Common myeloid progenitor, CD34-positive (primary cell): Measurements from ENCODE around the gene CUL2.
"Not testable (repeated sequence)": the region's sequence is repeated elsewhere in the genome, so short reads cannot be mapped to it uniquely, and the experiment has no call there.

Source experiments
- CTCF ChIA-PET: fragments of 350-600 bp; sonication (Branson Sonifier 250); formaldehyde crosslinking; loops from one replicate; lab custom pipeline; 2021; ENCODE audit warnings: antibody characterized with exemption; lab: Charles Lee
- POLR2A ChIA-PET: fragments of 350-600 bp; sonication (Branson Sonifier 250); formaldehyde crosslinking; loops from one replicate; lab custom pipeline; 2021; ENCODE audit warnings: antibody characterized with exemption; lab: Charles Lee
- DNase-seq, 3 donors: peaks; one replicate each; pipeline versions ENCODE4 v3.0.0 to v3.0.0-alpha.2; 2013
- H3K27ac ChIP-seq, 2 experiments: 1 replicate in 1 of 2; 2 replicates in 1 of 2; pipeline ENCODE4 v1.7.0; 2013; ENCODE audit warnings: inconsistent platforms in 2 of 2, low read length in 2 of 2, mild to moderate bottlenecking in 2 of 2, low read depth in 1 of 2, moderate library complexity in 1 of 2; ENCODE audit not compliant: severe bottlenecking in 2 of 2, insufficient read depth in 1 of 2, poor library complexity in 1 of 2
- H3K27me3 ChIP-seq, 5 experiments: replicated peaks in 2 of 5; 1 replicate in 3 of 5; 2 replicates in 2 of 5; pipeline versions ENCODE4 v1.6.1 to v1.7.0; 2013; ENCODE audit warnings: low read length in 4 of 5, mild to moderate bottlenecking in 2 of 5, moderate library complexity in 2 of 5, inconsistent platforms in 1 of 5; ENCODE audit not compliant: insufficient read depth in 5 of 5, control insufficient read depth in 4 of 5
- H3K36me3 ChIP-seq, 4 experiments: 1 replicate in 2 of 4; 2 replicates in 2 of 4; pipeline versions ENCODE4 v1.6.1 to v1.7.0; 2013; ENCODE audit warnings: low read length in 3 of 4, control low read depth in 1 of 4, mild to moderate bottlenecking in 1 of 4; ENCODE audit not compliant: control insufficient read depth in 4 of 4, insufficient read depth in 4 of 4
- H3K4me1 ChIP-seq, 4 experiments: 1 replicate in 3 of 4; 2 replicates in 1 of 4; pipeline versions ENCODE4 v1.6.1 to v1.7.1; 2013; ENCODE audit warnings: low read length in 3 of 4, mild to moderate bottlenecking in 3 of 4, control low read depth in 1 of 4, inconsistent platforms in 1 of 4, moderate library complexity in 1 of 4; ENCODE audit not compliant: control insufficient read depth in 4 of 4, insufficient read depth in 4 of 4; ENCODE audit errors: control extremely low read depth in 1 of 4
- H3K4me3 ChIP-seq, 7 experiments: 1 replicate in 4 of 7; 2 replicates in 3 of 7; pipeline versions ENCODE4 v1.5.1 to v1.7.0; 2013; ENCODE audit warnings: mild to moderate bottlenecking in 7 of 7, low read length in 6 of 7, moderate library complexity in 6 of 7, inconsistent platforms in 2 of 7, low read depth in 2 of 7, control low read depth in 1 of 7; ENCODE audit not compliant: insufficient read depth in 4 of 7, control insufficient read depth in 1 of 7; ENCODE audit errors: extremely low read depth in 1 of 7
- H3K9me3 ChIP-seq, 5 experiments: 1 replicate in 4 of 5; 2 replicates in 1 of 5; pipeline versions ENCODE4 v1.6.1 to v1.7.1; 2013; ENCODE audit warnings: low read length in 4 of 5, mild to moderate bottlenecking in 2 of 5, inconsistent platforms in 1 of 5, low read depth in 1 of 5, moderate library complexity in 1 of 5; ENCODE audit not compliant: control insufficient read depth in 4 of 5, insufficient read depth in 2 of 5; ENCODE audit errors: control extremely low read depth in 1 of 5
- WGBS: methylation state at CpG from one replicate; pipeline ENCODE4 v1.1.5; 2013; ENCODE audit not compliant: insufficient coverage; 5-methylcytosine and 5-hydroxymethylcytosine counted together

CUL2 gene

GRCh38 chr10:35046074-35046473 is 44.1 kb downstream of the CUL2 start:
- Histone ChIP-seq H3K9me3 (no peaks in the 10 kb centered on the region), H3K4me1 (peaks cover 0 to 6% (median 0%) of the 10 kb centered on the region in 4 experiments), H3K27me3 (no peaks in the 10 kb centered on the region), H3K36me3 (peaks cover 10 to 43% (median 27%) of the 10 kb centered on the region in 4 experiments), H3K27ac (no peak overlapping the region), H3K4me3 (no peak overlapping the region)
- ChIA-PET POLR2A (no interaction called here), CTCF (interaction anchor here (0.8 kb wide), 1 partner anchor 23 kb away, joined by 3 read pairs; no protein-coding TSS in a partner anchor)
- no peak for DNase-seq
- WGBS = no CpG with 5 or more reads among the region's 2 CpGs

DNA sequence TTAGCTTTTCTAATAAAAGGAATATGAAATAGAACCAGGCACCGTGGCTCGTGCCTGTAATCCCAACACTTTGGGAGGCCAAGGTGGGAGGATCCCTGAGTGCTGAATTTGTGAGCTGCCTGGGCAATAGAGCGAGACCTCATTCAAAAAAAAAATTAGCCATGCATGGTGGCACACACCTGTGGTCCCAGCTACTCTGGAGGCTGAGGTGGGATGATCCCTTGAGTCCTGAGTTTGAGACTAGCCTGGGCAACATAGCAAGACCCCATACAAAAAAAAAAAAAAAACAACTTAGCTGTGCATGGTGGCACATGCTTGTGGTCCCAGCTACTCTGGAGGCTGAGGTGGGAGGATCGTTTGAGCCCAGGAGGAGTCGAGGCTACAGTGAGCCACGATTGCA is 44.9 kb downstream of the CUL2 start:
- H3K4me3 ChIP-seq, POLR2A ChIA-PET, DNase-seq, H3K9me3 ChIP-seq, H3K4me1 ChIP-seq, H3K27me3 ChIP-seq, H3K27ac ChIP-seq: not testable (repeated sequence)
- peaks cover 11 to 46% (median 29%) of the 10 kb centered on the region in 4 experiments for H3K36me3 ChIP-seq
- 100% methylated on average over 3 of the region's 6 CpGs for WGBS
- CTCF ChIA-PET = interaction anchor here (0.8 to 1.9 kb wide), 2 partner anchors 11 to 22 kb away, joined by 3 to 6 read pairs; no protein-coding TSS in a partner anchor

DNA sequence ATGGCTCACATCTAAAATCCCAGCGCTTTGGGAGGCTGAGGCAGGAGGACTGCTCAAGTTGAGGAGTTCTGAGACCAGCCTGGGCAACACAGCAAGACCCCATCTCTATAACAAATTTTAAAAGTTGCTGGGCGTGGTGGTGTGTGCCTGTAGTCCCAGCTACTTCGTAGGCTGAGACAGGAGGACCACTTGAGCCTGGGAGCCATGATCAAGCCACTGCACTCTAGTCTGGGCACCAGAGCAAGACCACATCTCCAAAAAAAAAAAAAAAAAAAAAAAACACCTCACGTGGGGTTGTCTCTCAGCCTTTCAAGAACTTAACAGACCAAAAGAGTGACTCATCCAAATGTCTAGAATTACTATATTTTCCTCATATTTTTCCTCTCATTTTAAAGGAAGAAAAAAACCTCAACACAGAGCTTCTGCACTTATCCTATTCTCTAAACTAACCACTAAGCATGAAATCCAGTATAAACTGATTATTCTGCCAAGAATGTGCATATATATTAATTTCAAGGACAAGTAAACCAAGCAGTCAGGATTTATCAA is 46.3 kb downstream of the CUL2 start:
- Histone ChIP-seq H3K27ac (no peak overlapping the region), H3K4me1 (peaks cover 0 to 6% (median 0%) of the 10 kb centered on the region in 4 experiments), H3K9me3 (no peaks in the 10 kb centered on the region), H3K27me3 (no peaks in the 10 kb centered on the region), H3K36me3 (peaks cover 10 to 46% (median 26%) of the 10 kb centered on the region in 4 experiments), H3K4me3 (no peak overlapping the region)
- POLR2A ChIA-PET = no interaction called here
- 100% methylated on average over 1 of the region's 4 CpGs for WGBS
- CTCF ChIA-PET = interaction anchor here (1.9 kb wide), 1 partner anchor 9 kb away, joined by 6 read pairs; no protein-coding TSS in a partner anchor
- no peak for DNase-seq

DNA sequence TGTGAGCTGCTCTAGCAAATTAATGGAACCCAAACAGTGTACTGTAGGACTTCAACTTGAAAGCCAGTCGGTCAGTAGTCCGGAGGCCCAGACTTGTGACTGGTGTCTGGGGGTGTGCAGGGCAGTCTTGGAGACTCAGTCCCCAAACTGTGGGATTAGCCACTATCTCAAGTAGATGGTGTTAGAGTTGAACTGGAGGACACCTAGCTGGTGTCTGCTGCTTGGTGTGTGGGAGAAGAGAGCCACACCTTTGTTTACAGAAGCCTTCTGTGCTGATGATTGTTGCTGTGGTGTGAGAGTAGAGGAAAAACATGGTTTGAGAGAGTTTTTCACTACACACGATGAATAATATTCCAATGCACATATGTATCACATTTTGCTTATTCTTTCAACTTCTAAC is 47.4 kb downstream of the CUL2 start:
- H3K36me3 ChIP-seq = peaks cover 8 to 46% (median 26%) of the 10 kb centered on the region in 4 experiments
- no peak overlapping the region for H3K27ac ChIP-seq
- no peaks in the 10 kb centered on the region for H3K9me3 ChIP-seq
- no peaks in the 10 kb centered on the region for H3K4me1 ChIP-seq
- POLR2A ChIA-PET = interaction anchor here (0.7 kb wide), 1 partner anchor 1529 kb away, joined by 3 read pairs; no protein-coding TSS in a partner anchor
- CTCF ChIA-PET = interaction anchor here (0.7 to 1.6 kb wide), 2 partner anchors 16 to 23 kb away, joined by 3 read pairs; no protein-coding TSS in a partner anchor
- no peak overlapping the region for H3K4me3 ChIP-seq
- 100% methylated on average over 2 of the region's 3 CpGs for WGBS
- no peaks in the 10 kb centered on the region for H3K27me3 ChIP-seq
- DNase-seq = no peak

- Histone ChIP-seq H3K4me3 (no peak overlapping the region), H3K4me1 (no peaks in the 10 kb centered on the region), H3K27me3 (no peaks in the 10 kb centered on the region), H3K27ac (no peak overlapping the region), H3K36me3 (peaks cover 8 to 57% (median 30%) of the 10 kb centered on the region in 4 experiments), H3K9me3 (no peaks in the 10 kb centered on the region)
- ChIA-PET POLR2A (no interaction called here), CTCF (no interaction called here)
- WGBS = 97% methylated on average over 6 of the region's 9 CpGs
- DNase-seq = no peak
Measured at GRCh38 chr10:35041502-35041879, 48.6 kb downstream of the CUL2 start.

DNA sequence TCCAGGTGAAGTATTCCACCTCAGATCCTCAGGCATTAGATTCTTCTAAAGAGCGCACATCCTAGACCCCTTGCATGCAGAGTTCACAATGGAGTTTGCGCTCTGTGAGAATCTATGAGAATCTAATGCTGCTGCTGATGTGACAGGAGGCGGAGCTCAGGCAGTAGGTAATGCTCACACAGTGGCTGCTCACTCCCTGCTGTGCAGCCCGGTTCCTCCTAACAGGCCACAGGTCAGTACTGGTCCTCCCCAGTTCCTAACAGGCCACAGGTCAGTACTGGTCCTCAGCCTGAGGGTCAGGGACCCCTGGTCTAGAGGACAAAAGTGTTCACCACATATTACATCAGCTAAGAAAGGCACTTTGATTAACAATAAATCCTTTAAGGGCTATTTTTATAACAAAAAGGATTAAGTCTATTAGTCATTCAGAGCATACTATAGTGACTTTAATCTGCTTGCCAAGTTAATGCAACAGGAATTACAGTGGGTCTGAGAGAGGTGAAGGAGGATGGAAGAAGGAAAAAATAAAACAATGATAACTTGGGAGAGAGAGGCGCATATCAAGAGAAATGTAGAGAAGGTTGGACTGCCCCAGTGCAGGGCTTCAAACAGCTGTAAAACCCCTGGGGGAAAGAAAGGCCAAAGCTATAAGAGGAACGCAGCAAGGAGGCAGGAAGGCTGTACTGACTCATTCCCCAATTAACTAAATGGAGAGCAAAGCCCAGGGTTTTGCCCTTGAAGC is 49.2 kb downstream of the CUL2 start:
- H3K4me1 ChIP-seq = no peaks in the 10 kb centered on the region
- peaks cover 8 to 59% (median 27%) of the 10 kb centered on the region in 4 experiments for H3K36me3 ChIP-seq
- H3K9me3 ChIP-seq = no peaks in the 10 kb centered on the region
- CTCF ChIA-PET = no interaction called here
- DNase-seq = no peak
- POLR2A ChIA-PET = no interaction called here
- H3K27me3 ChIP-seq = no peaks in the 10 kb centered on the region
- 100% methylated on average over 5 of the region's 6 CpGs for WGBS
- no peak overlapping the region for H3K27ac ChIP-seq
- H3K4me3 ChIP-seq = no peak overlapping the region

- Histone ChIP-seq H3K27me3 (no peaks in the 10 kb centered on the region), H3K9me3 (no peaks in the 10 kb centered on the region), H3K4me1 (no peaks in the 10 kb centered on the region), H3K27ac (no peak overlapping the region), H3K36me3 (peaks cover 9 to 66% (median 31%) of the 10 kb centered on the region in 4 experiments), H3K4me3 (no peak overlapping the region)
- POLR2A ChIA-PET = no interaction called here
- DNase-seq = no peak
- CTCF ChIA-PET = no interaction called here
- no CpG with 5 or more reads among the region's 4 CpGs for WGBS
Measured at GRCh38 chr10:35037104-35037503, 53.0 kb downstream of the CUL2 start.
